NCI-H128 (cell line): ENCODE measurements around the gene CCZ1B.
"Not testable (repeated sequence)": the region's sequence is repeated elsewhere in the genome, so short reads cannot be mapped to it uniquely, and the experiment has no call there.

Experiments used
- DNase-seq: peaks from one replicate; lab custom pipeline; 2025; ENCODE audit not compliant: unreplicated experiment; lab: John Stamatoyannopoulos, UW

Gene CCZ1B

DNA sequence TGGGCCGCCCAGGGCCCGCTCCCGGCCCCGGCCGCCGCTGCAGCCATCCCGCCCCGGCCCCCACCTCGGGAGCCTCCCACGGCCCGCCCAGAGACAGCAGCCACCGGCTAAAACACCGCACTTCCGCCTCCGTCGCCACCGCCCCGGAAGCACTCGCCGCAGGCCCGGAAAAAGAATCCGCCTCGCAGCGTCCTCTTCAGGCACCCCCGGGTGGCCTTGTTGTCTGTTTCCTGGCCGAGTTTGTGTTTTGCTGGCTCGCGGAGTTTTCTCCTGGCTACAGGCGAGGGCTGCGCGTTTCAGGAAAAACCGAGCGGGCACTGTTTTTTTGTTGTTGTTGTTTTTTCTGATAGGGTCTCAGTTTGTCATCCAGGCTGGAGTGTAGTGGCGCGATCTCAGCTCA is at the start of gene CCZ1B:
CCZ1B (minus strand) TSS at position 125 of the 400 bp plus-strand sequence; CDS start at position 47, 78 bp downstream.
- peak; percentile 26 for DNase-seq

DNA sequence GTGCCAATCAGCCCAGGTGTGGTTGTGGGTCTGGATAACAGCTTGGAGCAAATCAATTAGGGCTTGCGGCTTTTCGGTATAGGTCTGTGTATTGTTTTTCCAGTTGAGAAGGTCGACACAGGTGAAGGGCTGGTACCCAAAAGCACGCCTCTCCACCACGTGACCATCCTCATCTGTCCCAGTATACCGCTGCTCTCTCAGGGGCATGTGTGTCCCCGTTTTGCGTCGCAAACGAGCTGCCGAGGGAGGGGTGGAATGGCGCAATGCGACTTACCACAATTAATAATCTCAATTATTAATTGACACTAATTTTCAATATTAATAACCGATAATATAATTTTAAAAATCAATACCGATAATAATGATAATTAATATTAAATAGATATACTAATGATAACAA is 48.9 kb upstream of the CCZ1B start:
- DNase-seq: not testable (repeated sequence)

GRCh38 chr7:6872246-6872945 is 46.3 kb upstream of the CCZ1B start:
- not testable (repeated sequence) for DNase-seq

- not testable (repeated sequence) for DNase-seq
Observed at GRCh38 chr7:6871421-6872144, 45.5 kb upstream of the CCZ1B start.

DNA sequence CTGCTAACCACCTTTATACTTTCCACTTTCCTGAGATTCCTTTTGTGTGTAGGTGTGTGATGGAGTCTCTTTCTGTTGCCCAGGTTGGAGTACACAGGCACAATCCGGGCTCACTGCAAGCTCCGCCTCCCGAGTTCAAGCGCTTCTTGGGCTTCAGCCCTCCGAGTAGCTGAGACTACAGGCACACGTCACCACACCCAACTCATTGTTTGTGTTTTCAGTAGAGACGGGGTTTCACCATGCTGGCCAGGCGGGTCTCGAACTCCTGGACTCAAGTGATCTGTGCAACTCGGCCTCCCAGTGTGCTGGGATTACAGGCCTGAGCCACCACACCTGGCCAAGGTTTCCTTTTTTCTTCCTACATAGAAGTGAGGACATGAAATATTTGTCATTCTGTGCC is 38.7 kb upstream of the CCZ1B start:
- not testable (repeated sequence) for DNase-seq

GRCh38 chr7:6864188-6864587 is 38.1 kb upstream of the CCZ1B start:
- not testable (repeated sequence) for DNase-seq

DNA sequence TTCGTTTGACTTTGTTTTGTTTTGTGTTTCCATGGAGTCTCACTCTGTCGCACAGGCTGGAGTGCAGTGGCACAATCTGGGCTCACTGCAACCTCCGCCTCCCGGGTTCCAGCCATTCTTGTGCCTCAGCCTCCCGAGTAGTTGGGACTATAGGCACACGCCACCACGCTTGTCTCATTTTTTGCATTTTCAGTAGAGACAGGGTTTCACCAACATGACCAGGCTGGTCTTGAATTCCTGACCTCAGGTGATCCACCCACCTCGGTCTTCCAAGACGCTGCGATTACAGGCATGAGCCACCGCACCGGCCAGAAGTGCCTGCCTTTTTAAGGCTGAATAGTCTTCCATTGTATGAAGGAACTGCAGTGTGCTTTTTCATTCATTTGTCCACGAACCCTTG is 36.8 kb upstream of the CCZ1B start:
- not testable (repeated sequence) for DNase-seq

DNA sequence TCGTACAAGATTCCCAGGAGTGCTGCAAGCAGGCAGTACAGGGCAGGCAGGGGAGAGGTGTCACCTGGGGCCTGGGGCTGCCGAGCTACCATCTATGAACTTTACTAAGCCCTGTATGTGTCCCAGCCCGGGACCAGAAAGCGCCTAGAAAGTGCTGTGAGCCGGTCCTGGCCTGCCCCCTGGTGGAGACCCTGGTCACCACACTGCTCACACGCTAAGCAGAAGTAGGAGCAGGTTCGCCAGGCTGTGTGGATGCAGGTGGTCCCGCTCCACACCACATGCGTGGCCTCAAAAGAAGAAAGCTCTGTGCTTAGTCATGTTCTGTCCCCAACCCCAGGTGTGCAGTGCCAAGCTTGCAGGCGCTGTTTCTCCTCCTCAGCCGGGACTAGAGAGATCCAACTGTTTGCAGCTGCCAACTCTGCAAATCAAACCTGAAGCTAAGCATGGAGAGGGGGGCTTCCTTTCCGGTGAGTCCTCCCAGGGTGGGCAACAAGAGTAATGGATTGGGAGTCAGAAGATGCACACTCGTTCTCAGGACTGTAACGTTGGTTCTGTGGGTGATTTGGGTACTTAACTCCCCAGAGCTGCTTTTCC is 31.7 kb upstream of the CCZ1B start:
- not testable (repeated sequence) for DNase-seq

DNA sequence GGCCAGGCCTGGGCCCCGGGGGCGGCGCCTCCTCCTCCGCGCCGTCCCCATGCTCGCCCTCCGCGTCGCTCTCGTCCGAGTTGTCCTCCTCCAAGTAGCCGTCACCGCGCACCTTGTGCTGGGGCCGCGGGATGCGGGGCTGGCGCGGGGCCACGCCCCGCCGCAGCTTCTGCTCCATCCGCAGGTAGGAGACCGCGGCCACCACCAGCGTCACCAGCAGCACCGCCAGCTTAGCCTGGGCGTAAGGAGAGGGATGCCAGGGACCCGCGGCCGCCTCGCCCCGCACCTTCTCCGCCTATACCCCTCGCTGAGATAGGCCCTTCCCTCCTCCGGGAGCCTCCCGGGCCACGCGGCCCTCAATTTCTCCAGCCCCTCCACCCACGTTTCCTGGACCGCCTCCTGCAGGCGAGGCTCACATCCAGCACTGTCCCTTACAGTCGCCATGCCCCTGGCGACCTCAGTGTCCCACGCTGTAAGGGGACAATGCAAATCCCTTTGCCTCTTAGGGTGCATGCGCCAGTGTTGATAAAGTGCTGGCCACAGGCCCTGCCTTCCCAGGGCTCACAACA is 29.6 kb upstream of the CCZ1B start:
- not testable (repeated sequence) for DNase-seq

GRCh38 chr7:6854747-6855562 is 28.9 kb upstream of the CCZ1B start:
- DNase-seq: not testable (repeated sequence)

- not testable (repeated sequence) for DNase-seq
Observed at GRCh38 chr7:6853681-6854080, 27.6 kb upstream of the CCZ1B start.

- not testable (repeated sequence) for DNase-seq
Observed at GRCh38 chr7:6849127-6849526, 23.1 kb upstream of the CCZ1B start.

- DNase-seq: not testable (repeated sequence)
Observed at GRCh38 chr7:6847751-6848150, 21.7 kb upstream of the CCZ1B start.

DNA sequence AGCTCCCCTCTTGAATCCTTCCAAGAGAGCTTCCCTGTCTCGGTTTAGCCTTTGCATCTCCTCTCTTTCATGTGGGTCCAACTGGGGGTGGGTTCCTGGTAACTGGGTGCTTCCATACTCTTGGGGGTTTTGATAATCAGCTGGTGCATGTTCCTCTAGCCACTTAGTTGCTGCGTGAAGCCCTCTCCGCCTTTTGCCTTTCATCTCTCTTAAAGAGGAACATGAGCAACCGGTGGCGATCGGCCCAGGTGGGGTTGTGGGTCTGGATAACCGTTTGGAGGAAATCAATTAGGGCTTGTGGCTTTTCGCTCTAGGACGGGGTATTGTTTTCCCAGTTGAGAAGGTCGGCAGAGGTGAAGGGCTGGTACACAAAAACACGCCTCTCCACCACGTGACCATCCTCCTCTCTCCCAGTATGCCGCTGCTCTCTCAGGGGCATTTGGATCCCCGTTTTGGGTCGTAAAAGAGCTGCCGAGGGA is 19.9 kb upstream of the CCZ1B start:
- DNase-seq: not testable (repeated sequence)

DNA sequence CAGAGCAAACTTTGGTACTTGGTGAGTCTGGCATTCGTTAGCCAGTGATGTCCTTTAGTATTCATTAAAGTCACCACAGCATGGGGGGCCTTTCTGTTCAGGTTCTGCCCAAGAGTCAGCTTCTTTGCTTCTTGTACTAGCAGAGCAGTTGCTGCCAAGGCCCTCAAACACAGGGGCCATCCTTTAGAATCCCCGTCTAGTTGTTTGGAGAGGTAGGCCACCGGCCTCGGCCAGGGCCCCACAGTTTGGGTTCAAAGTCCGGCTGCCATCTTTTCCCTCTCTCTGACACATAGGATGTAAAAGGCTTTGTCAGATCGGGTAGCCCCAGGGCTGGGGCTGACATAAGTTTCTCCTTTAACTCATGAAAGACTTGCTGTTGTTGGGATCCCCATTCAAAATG is 17.6 kb upstream of the CCZ1B start:
- not testable (repeated sequence) for DNase-seq

GRCh38 chr7:6843092-6843491 is 17.0 kb upstream of the CCZ1B start:
- DNase-seq: not testable (repeated sequence)

DNA sequence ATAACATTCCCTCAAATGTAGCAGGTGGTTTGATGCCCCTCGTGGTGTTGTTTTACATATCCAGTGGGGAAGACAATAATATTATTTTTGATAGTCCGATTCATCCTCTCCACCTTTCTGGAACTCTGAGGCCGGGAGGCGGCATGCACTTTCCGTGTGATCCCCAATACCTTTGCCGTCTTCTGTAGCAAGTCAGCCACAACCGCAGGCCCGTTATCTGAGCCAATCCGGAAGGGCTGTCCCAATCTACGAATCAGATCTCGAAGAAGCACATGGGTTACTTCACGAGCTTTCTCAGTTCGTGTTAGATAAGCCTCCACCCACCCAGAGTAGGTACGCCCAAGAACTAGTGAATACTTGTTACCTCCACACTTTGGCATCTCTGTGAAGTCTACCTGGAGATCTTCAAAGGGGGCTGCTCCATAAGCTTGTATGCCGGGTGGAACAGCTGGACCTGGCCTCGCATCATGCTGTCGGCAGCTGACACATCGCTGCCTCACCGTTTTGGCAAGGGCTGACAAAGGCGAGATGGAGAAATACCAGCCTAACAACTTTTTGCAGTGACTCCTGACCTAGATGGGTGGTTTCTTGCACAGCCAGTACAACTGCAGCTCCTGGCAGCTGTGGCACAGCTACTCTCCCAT is 16.3 kb upstream of the CCZ1B start:
- DNase-seq: not testable (repeated sequence)

- not testable (repeated sequence) for DNase-seq
Observed at GRCh38 chr7:6837081-6837480, 11.0 kb upstream of the CCZ1B start.

DNA sequence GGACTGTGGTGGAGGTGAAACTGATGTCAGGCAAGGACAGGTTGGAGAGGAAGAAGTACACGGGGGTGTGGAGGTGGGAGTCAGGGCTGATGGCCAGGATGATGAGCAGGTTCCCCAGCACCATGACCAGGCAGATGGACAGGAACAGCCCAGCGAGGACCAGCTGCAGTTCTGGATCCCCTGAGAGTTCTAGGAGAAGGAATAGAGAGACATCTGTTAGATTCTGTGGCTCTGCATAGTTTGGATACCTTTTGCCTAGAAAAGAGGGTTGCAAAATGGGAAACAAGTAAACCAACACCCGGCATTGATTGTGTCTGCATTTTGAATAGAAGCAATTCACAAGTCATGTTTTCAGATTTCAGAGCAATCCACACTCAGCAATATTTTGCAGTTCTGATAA is 9.4 kb upstream of the CCZ1B start:
- not testable (repeated sequence) for DNase-seq

DNA sequence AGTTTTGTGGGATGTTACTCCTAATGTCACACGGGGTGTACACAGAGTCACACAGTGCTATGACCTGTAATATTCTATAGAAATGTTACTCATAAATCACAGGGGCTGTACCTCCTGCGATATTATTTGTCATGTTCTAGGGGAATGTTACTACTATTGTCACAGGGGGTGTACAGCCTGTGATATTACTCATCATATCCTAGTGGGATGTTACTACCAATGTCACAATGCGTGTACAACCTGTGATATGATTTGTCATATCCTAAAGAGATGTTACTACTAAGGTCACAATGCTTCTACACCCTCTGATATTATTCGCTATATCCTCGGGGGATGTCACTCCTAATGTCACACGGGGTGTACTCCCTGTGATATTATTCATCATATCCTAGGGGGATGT is 7.6 kb upstream of the CCZ1B start:
- DNase-seq: no peak
